ENCODE measurements around the gene ARHGAP8. TPM values are rescaled to one million over a fixed set of nuclear protein-coding genes. Genes with fewer than 3 reads are reported as not detected.

The ARHGAP8 gene
- total RNA-seq, 1 donor from 2014 or later: 2.8 TPM

- no peaks in the 10 kb centered on the region for H3K9me3 Mint-ChIP-seq (ENCODE audit: unreplicated experiment)
- Histone ChIP-seq H3K4me3 (ENCODE audit: insufficient read depth, low read depth, low read length) (no peak overlapping the region), H3K4me2 (ENCODE audit: low read length) (no peak overlapping the region), H3K27ac (ENCODE audit: low read depth, low read length) (no peak overlapping the region), H3K9ac (ENCODE audit: low read length) (no peak overlapping the region), H3K36me3 (ENCODE audit: insufficient read depth, low read length) (no peaks in the 10 kb centered on the region), H3K79me2 (ENCODE audit: insufficient read depth, low read length) (no peaks in the 10 kb centered on the region), H3K27me3 (ENCODE audit: insufficient read depth, low read length) (no peaks in the 10 kb centered on the region), H3K4me1 (ENCODE audit: insufficient read depth, low read length) (no peaks in the 10 kb centered on the region), H2AFZ (ENCODE audit: low read depth, low read length) (no peak overlapping the region), H4K20me1 (ENCODE audit: insufficient read depth, low read length) (no peaks in the 10 kb centered on the region), H3K9me3 (ENCODE audit: insufficient read depth, low read depth, low read length) (no peaks in the 10 kb centered on the region)
- peaks cover 4% of the 10 kb centered on the region for H3K27me3 Mint-ChIP-seq (ENCODE audit: low read depth, unreplicated experiment)
- no peak for TF ChIP-seq EZH2 (IDR thresholded peaks at IDR 0.05; ENCODE audit: insufficient read depth, low read length)
- no peak for TF ChIP-seq CTCF (IDR thresholded peaks at IDR 0.05; ENCODE audit: insufficient read depth, low read depth, low read length)
- no peak overlapping the region for H3K4me3 Mint-ChIP-seq (ENCODE audit: unreplicated experiment)
- no peak for FAIRE-seq
- DNase-seq (ENCODE audit: low read depth): no peak
- peaks cover 3% of the 10 kb centered on the region for H3K36me3 Mint-ChIP-seq (ENCODE audit: low read depth, unreplicated experiment)
- H3K4me1 Mint-ChIP-seq (ENCODE audit: low read depth, unreplicated experiment): no peaks in the 10 kb centered on the region
- H3K27ac Mint-ChIP-seq (ENCODE audit: unreplicated experiment): no peak overlapping the region
These were observed 141.9 kb downstream of the ARHGAP8 start for GRCh38 chr22:44894321-44894720.

GRCh38 chr22:44894782-44895181, 142.4 kb downstream of the ARHGAP8 start:
- TF ChIP-seq CTCF (IDR thresholded peaks at IDR 0.05; ENCODE audit: insufficient read depth, low read depth, low read length) (no peak), EZH2 (IDR thresholded peaks at IDR 0.05; ENCODE audit: insufficient read depth, low read length) (no peak)
- no peaks in the 10 kb centered on the region for H3K9me3 ChIP-seq (ENCODE audit: insufficient read depth, low read depth, low read length)
- H3K79me2 ChIP-seq (ENCODE audit: insufficient read depth, low read length): no peaks in the 10 kb centered on the region
- no peaks in the 10 kb centered on the region for H3K9me3 Mint-ChIP-seq (ENCODE audit: unreplicated experiment)
- DNase-seq (ENCODE audit: low read depth) (no peak), FAIRE-seq (no peak)
- peaks cover 4% of the 10 kb centered on the region for H3K27me3 Mint-ChIP-seq (ENCODE audit: low read depth, unreplicated experiment)
- H3K9ac ChIP-seq (ENCODE audit: low read length): no peak overlapping the region
- H3K4me1 ChIP-seq (ENCODE audit: insufficient read depth, low read length): no peaks in the 10 kb centered on the region
- H2AFZ ChIP-seq (ENCODE audit: low read depth, low read length): no peak overlapping the region
- no peaks in the 10 kb centered on the region for H3K36me3 ChIP-seq (ENCODE audit: insufficient read depth, low read length)
- no peak overlapping the region for H3K27ac Mint-ChIP-seq (ENCODE audit: unreplicated experiment)
- no peak overlapping the region for H3K4me3 ChIP-seq (ENCODE audit: insufficient read depth, low read depth, low read length)
- no peak overlapping the region for H3K4me3 Mint-ChIP-seq (ENCODE audit: unreplicated experiment)
- H3K4me1 Mint-ChIP-seq (ENCODE audit: low read depth, unreplicated experiment): no peaks in the 10 kb centered on the region
- peaks cover 2% of the 10 kb centered on the region for H3K36me3 Mint-ChIP-seq (ENCODE audit: low read depth, unreplicated experiment)
- no peak overlapping the region for H3K27ac ChIP-seq (ENCODE audit: low read depth, low read length)
- H3K27me3 ChIP-seq (ENCODE audit: insufficient read depth, low read length): no peaks in the 10 kb centered on the region
- no peaks in the 10 kb centered on the region for H4K20me1 ChIP-seq (ENCODE audit: insufficient read depth, low read length)
- no peak overlapping the region for H3K4me2 ChIP-seq (ENCODE audit: low read length)

GRCh38 chr22:44895296-44896055, 143.1 kb downstream of the ARHGAP8 start:
- H3K4me3 ChIP-seq (ENCODE audit: insufficient read depth, low read depth, low read length): no peak overlapping the region
- FAIRE-seq (no peak), DNase-seq (ENCODE audit: low read depth) (no peak)
- TF ChIP-seq CTCF (IDR thresholded peaks at IDR 0.05; ENCODE audit: insufficient read depth, low read depth, low read length) (no peak), EZH2 (IDR thresholded peaks at IDR 0.05; ENCODE audit: insufficient read depth, low read length) (no peak)
- H3K27ac ChIP-seq (ENCODE audit: low read depth, low read length): no peak overlapping the region
- Mint-ChIP-seq H3K36me3 (ENCODE audit: low read depth, unreplicated experiment) (peaks cover 4% of the 10 kb centered on the region), H3K4me3 (ENCODE audit: unreplicated experiment) (no peak overlapping the region), H3K27me3 (ENCODE audit: low read depth, unreplicated experiment) (peaks cover 2% of the 10 kb centered on the region), H3K9me3 (ENCODE audit: unreplicated experiment) (peaks cover 2% of the 10 kb centered on the region), H3K4me1 (ENCODE audit: low read depth, unreplicated experiment) (no peaks in the 10 kb centered on the region), H3K27ac (ENCODE audit: unreplicated experiment) (no peak overlapping the region)
- H3K27me3 ChIP-seq (ENCODE audit: insufficient read depth, low read length): no peaks in the 10 kb centered on the region
- no peak overlapping the region for H3K4me2 ChIP-seq (ENCODE audit: low read length)
- H3K9ac ChIP-seq (ENCODE audit: low read length): no peak overlapping the region
- H3K79me2 ChIP-seq (ENCODE audit: insufficient read depth, low read length): no peaks in the 10 kb centered on the region
- no peaks in the 10 kb centered on the region for H3K36me3 ChIP-seq (ENCODE audit: insufficient read depth, low read length)
- H4K20me1 ChIP-seq (ENCODE audit: insufficient read depth, low read length): no peaks in the 10 kb centered on the region
- no peaks in the 10 kb centered on the region for H3K4me1 ChIP-seq (ENCODE audit: insufficient read depth, low read length)
- no peak overlapping the region for H2AFZ ChIP-seq (ENCODE audit: low read depth, low read length)
- no peaks in the 10 kb centered on the region for H3K9me3 ChIP-seq (ENCODE audit: insufficient read depth, low read depth, low read length)
